Esophagus squamous epithelium (tissue), 4 donors: ENCODE measurements around the gene CTNNA2.

Experiments used
- CTCF ChIP-seq, 6 experiments: fragments of 450-650 bp in 4 of 6; fragments of 200-600 bp in 2 of 6; sonication (generic) in 2 of 6; IDR thresholded peaks; one replicate each; pipeline ENCODE4 v1.5.1; 2016 to 2019; ENCODE audit warnings: antibody characterized with exemption in 6 of 6, mild to moderate bottlenecking in 4 of 6, moderate library complexity in 4 of 6
- POLR2A ChIP-seq, 4 donors: fragments of 450-650 bp; IDR thresholded peaks; one replicate each; pipeline ENCODE4 v1.6.1; 2017; ENCODE audit warnings: antibody characterized with exemption in 4 of 4, mild to moderate bottlenecking in 4 of 4, moderate library complexity in 3 of 4

GRCh38 chr2:79882548-79882947, 369.7 kb downstream of the CTNNA2 start:
- TF ChIP-seq CTCF (IDR thresholded peaks at IDR 0.05) = no peak
- TF ChIP-seq POLR2A (IDR thresholded peaks at IDR 0.05) = no peak
